ENCODE results near the gene CYP2W1.

GRCh38 chr7:1014681-1015080, 31.7 kb downstream of the CYP2W1 start:
- TF ChIP-seq CTCF (IDR thresholded peaks at IDR 0.05; ENCODE audit: low read length) = no peak
- TF ChIP-seq EZH2phosphoT487 (IDR thresholded peaks at IDR 0.05; ENCODE audit: low read length) = no peak
- TF ChIP-seq EZH2 (optimal IDR thresholded peaks at IDR 0.05; ENCODE audit: low read depth, low read length) = no peak
